HCT116 (cell line): Measurements from ENCODE around the gene KCNE1. TPM values are rescaled to one million over a fixed set of nuclear protein-coding genes. Genes with fewer than 3 reads are reported as not detected.

Experiments
- ATAC-seq: fragments of 200-7000 bp; cut with Tn5 transposase; 2 replicates; pipeline ENCODE4 v1.9.1; 2020; ENCODE audit warnings: mild to moderate bottlenecking, moderate library complexity
- BruUV-seq: library from RNA; stranded (reverse); fragments of 400-500 nt; replicated peaks from 2 replicates; lab custom pipeline; 2021; lab: Mats Ljungman, UMichigan
- CTCF ChIA-PET: fragments of 300-600 bp; sonication (Branson Sonifier 250); formaldehyde crosslinking; loops from one replicate; lab custom pipeline; 2021; ENCODE audit warnings: antibody characterized with exemption; lab: Charles Lee
- POLR2A ChIA-PET: fragments of 300-600, 350-600 bp; sonication (Branson Sonifier 250); formaldehyde crosslinking; loops from one replicate; lab custom pipeline; 2021; ENCODE audit warnings: antibody characterized with exemption; lab: Charles Lee
- RAD21 ChIA-PET, 2 experiments: fragments of 300-600 bp; sonication (Branson Sonifier 250); formaldehyde crosslinking; loops; one replicate each; lab custom pipeline; 2023; ENCODE audit warnings: low total read pairs in 2 of 2; ENCODE audit not compliant: uncharacterized antibody in 2 of 2, unreplicated experiment in 2 of 2, low non-redundant PET in 1 of 2; lab: Charles Lee
- DNase-seq: peaks from one replicate; pipeline ENCODE4 v3.0.0-alpha.2; 2010; ENCODE audit warnings: low read depth, low spot score
- H2AFZ ChIP-seq: fragments of 200-600 bp; shearing (Covaris generic), sonication (generic); 2 replicates; pipeline ENCODE4 v1.6.1; 2017; ENCODE audit warnings: low read depth, mixed run types, mixed read lengths, antibody characterized with exemption, low read length; ENCODE audit not compliant: poor library complexity, severe bottlenecking
- H3K27ac ChIP-seq: 2 replicates; pipeline ENCODE4 v1.5.1; 2012; ENCODE audit warnings: low read depth, low read length
- H3K27me3 ChIP-seq: fragments of 200-600 bp; sonication (generic); 2 replicates; pipeline ENCODE4 v1.6.1; 2016; ENCODE audit warnings: mixed run types, low read length, mixed read lengths; ENCODE audit not compliant: insufficient read depth
- H3K36me3 ChIP-seq, 2 experiments: fragments of 200-500 bp in 1 of 2; fragments of 200-600 bp in 1 of 2; sonication (Bioruptor generic) in 1 of 2; sonication (generic) in 1 of 2; 2 replicates each; pipeline versions ENCODE4 v1.5.1 to v1.6.1; 2014 to 2016; ENCODE audit warnings: low read length in 2 of 2, inconsistent platforms in 1 of 2, mixed read lengths in 1 of 2, mixed run types in 1 of 2; ENCODE audit not compliant: insufficient read depth in 2 of 2, control insufficient read depth in 1 of 2
- H3K4me1 ChIP-seq, 2 experiments: fragments of 200-600 bp in 1 of 2; sonication (generic) in 1 of 2; 2 replicates each; pipeline versions ENCODE4 v1.5.1 to v1.6.1; 2012 to 2017; ENCODE audit warnings: low read length in 2 of 2, inconsistent platforms in 1 of 2, mild to moderate bottlenecking in 1 of 2, mixed read lengths in 1 of 2, mixed run types in 1 of 2, moderate library complexity in 1 of 2; ENCODE audit not compliant: insufficient read depth in 2 of 2, control insufficient read depth in 1 of 2
- H3K4me2 ChIP-seq: fragments of 200-600 bp; sonication (generic); 2 replicates; pipeline ENCODE4 v1.6.1; 2017; ENCODE audit warnings: mixed run types, low read length, mixed read lengths
- H3K4me3 ChIP-seq, 2 experiments: fragments of 200-600 bp in 1 of 2; sonication (generic) in 1 of 2; replicated peaks in 1 of 2; 2 replicates each; pipeline ENCODE4 v1.5.1; 2011 to 2016; ENCODE audit warnings: low read length in 2 of 2, control low read depth in 1 of 2, low read depth in 1 of 2, mild to moderate bottlenecking in 1 of 2, mixed read lengths in 1 of 2, mixed run types in 1 of 2
- H3K79me2 ChIP-seq: fragments of 200-600 bp; sonication (generic); 2 replicates; pipeline ENCODE4 v1.6.1; 2017; ENCODE audit warnings: mild to moderate bottlenecking, mixed run types, low read length, moderate library complexity, mixed read lengths; ENCODE audit not compliant: insufficient read depth
- H3K9ac ChIP-seq: fragments of 200-600 bp; sonication (generic); 2 replicates; pipeline ENCODE4 v1.6.1; 2016; ENCODE audit warnings: low read length, mixed read lengths
- H3K9me2 ChIP-seq: fragments of 200-600 bp; sonication (generic), shearing (Covaris generic); 2 replicates; pipeline ENCODE4 v1.6.1; 2017; ENCODE audit warnings: mixed run types, mild to moderate bottlenecking, moderate library complexity; ENCODE audit not compliant: insufficient read depth
- H3K9me3 ChIP-seq, 2 experiments: fragments of 200-500 bp in 1 of 2; fragments of 200-600 bp in 1 of 2; sonication (Bioruptor generic) in 1 of 2; sonication (generic) in 1 of 2; 2 replicates each; pipeline ENCODE4 v1.6.1; 2014 to 2017; ENCODE audit warnings: low read length in 2 of 2, mixed read lengths in 2 of 2, inconsistent platforms in 1 of 2, low read depth in 1 of 2, mild to moderate bottlenecking in 1 of 2, mixed run types in 1 of 2, moderate library complexity in 1 of 2; ENCODE audit not compliant: control insufficient read depth in 1 of 2, insufficient read depth in 1 of 2
- H4K20me1 ChIP-seq: fragments of 200-600 bp; sonication (generic), shearing (Covaris generic); 2 replicates; pipeline ENCODE4 v1.6.1; 2017; ENCODE audit warnings: mixed run types, mild to moderate bottlenecking, moderate library complexity; ENCODE audit not compliant: insufficient read depth
- EGR1 ChIP-seq: IDR thresholded peaks from 2 replicates; pipeline ENCODE4 v1.6.1; 2012; ENCODE audit warnings: low read depth
- ELF1 ChIP-seq: IDR thresholded peaks from 2 replicates; pipeline ENCODE4 v1.6.1; 2012; ENCODE audit warnings: low read depth, borderline replicate concordance
- EZH2 ChIP-seq: fragments of 200-600 bp; sonication (generic); IDR thresholded peaks from 2 replicates; pipeline ENCODE4 v1.6.1; 2017; ENCODE audit warnings: antibody characterized with exemption, mixed run types
- EZH2phosphoT487 ChIP-seq: fragments of 200-600 bp; IDR thresholded peaks from 2 replicates; pipeline ENCODE4 v1.6.1; 2018; ENCODE audit warnings: antibody characterized with exemption, borderline replicate concordance
- FOSL1 ChIP-seq: IDR thresholded peaks from 2 replicates; pipeline ENCODE4 v1.6.1; 2012; ENCODE audit warnings: low read depth
- POLR2AphosphoS5 ChIP-seq: IDR thresholded peaks from 2 replicates; pipeline ENCODE4 v1.6.1; 2011; ENCODE audit warnings: mild to moderate bottlenecking, low read depth, low read length, moderate library complexity
- RAD21 ChIP-seq: IDR thresholded peaks from 2 replicates; pipeline ENCODE4 v1.6.1; 2012; ENCODE audit warnings: low read depth, mild to moderate bottlenecking
- SIN3A ChIP-seq: IDR thresholded peaks from 2 replicates; pipeline ENCODE4 v1.6.1; 2012; ENCODE audit warnings: low read depth
- SRF ChIP-seq: IDR thresholded peaks from 2 replicates; pipeline ENCODE4 v1.6.1; 2012; ENCODE audit warnings: low read depth
- TCF7L2 ChIP-seq: IDR thresholded peaks from 2 replicates; pipeline ENCODE4 v1.7.0; 2011; ENCODE audit warnings: borderline replicate concordance, inconsistent platforms; ENCODE audit not compliant: insufficient read depth, insufficient read length; ENCODE audit errors: extremely low read depth
- YY1 ChIP-seq: IDR thresholded peaks from 2 replicates; pipeline ENCODE4 v1.6.1; 2011; ENCODE audit warnings: low read length, low read depth, moderate library complexity, mild to moderate bottlenecking; ENCODE audit not compliant: insufficient replicate concordance; ENCODE audit errors: extremely low read depth
- ZNF274 ChIP-seq: fragments of 200-500 bp; sonication (Bioruptor generic); IDR thresholded peaks from 2 replicates; pipeline ENCODE4 v1.6.1; 2014; ENCODE audit warnings: mild to moderate bottlenecking, low read depth, low read length, inconsistent platforms
- intact Hi-C: fragments of 100-400 bp; cut with micrococcal nuclease; formaldehyde crosslinking; loops from 2 replicates; pipeline ENCODE4 v1.10.0; 2022
- total RNA-seq: library from RNA; stranded (reverse); gene quantifications from one replicate; pipeline ENCODE4 v1.2.1, GENCODE V29; 2021; ENCODE audit not compliant: unreplicated experiment
- TF ChIP-seq, protein P1 (sequence below): IDR thresholded peaks from 2 replicates; pipeline ENCODE4 v1.6.1; 2012; ENCODE audit warnings: low read depth
- TF ChIP-seq, protein P2 (sequence below): IDR thresholded peaks from 2 replicates; pipeline ENCODE4 v1.6.1; 2012
- TF ChIP-seq, protein P3 (sequence below), 3 experiments: fragments of 200-600 bp in 1 of 3; sonication (generic) in 1 of 3; IDR thresholded peaks in 2 of 3; conservative IDR thresholded peaks in 1 of 3; 2 replicates each; pipeline ENCODE4 v1.5.1; 2012 to 2017; ENCODE audit warnings: low read depth in 2 of 3, low read length in 2 of 3, antibody characterized with exemption in 1 of 3, borderline replicate concordance in 1 of 3, control low read depth in 1 of 3, mild to moderate bottlenecking in 1 of 3, mixed read lengths in 1 of 3, mixed run types in 1 of 3, moderate library complexity in 1 of 3; ENCODE audit not compliant: insufficient read depth in 1 of 3
- TF ChIP-seq, protein P4 (sequence below): IDR thresholded peaks from 2 replicates; pipeline ENCODE4 v1.6.1; 2012
- TF ChIP-seq, protein P5 (sequence below): IDR thresholded peaks from 2 replicates; pipeline ENCODE4 v1.6.1; 2011; ENCODE audit warnings: mild to moderate bottlenecking, low read length, moderate library complexity; ENCODE audit not compliant: insufficient replicate concordance; ENCODE audit errors: extremely low read depth

Gene KCNE1
- total RNA-seq, 1 experiment from 2014 or later = not detected

DNA sequence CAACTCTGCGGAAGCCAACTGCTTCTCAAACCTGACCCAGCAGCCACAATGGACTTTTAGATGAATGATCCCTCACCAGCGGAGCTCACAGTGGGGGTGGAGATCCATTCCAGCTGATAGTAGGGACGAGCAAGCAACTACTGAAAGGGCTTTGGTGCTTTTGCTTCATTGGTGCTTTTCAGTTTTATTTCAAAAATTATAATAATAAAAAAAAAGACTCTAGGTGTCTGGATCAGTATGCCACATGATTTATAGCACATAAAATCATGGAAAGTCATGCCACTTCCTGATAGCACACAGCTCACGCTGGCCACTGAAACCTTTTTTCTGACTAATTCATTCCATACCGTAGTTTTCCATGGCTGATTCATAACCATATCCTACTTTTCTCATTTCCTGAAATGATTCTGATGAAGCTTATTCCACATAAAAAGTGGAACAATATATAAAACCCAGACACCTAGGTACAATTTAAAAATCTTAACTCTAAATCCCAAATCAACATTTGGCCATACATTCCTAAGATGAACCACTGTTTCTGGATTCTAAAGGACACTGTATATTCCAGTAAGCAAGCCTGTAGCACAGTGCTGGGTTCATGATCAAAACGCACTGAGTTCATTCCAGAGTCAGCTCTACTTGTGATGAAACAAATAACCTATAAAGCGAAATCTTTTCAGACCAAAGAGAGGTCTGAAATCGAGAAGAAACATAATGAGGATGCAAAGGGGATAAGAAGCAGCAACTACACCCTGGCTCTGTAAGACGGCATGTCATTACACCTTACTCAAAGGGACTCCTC lies 41.3 kb upstream of the KCNE1 start:
- no peak overlapping the region for H3K27ac ChIP-seq
- no peak overlapping the region for H3K9ac ChIP-seq
- intact Hi-C loops = loop anchor here (10.0 kb wide), 1 partner anchor 61 kb away; the partner anchor contains the start of gene RCAN1
- H3K9me3 ChIP-seq = peaks cover 0 to 5% of the 10 kb centered on the region in 2 experiments; a peak in 1 of 4 replicates
- no peak overlapping the region for H3K4me3 ChIP-seq
- H4K20me1 ChIP-seq = no peaks in the 10 kb centered on the region
- no peaks in the 10 kb centered on the region for H3K36me3 ChIP-seq
- no peaks in the 10 kb centered on the region for H3K79me2 ChIP-seq
- RAD21 ChIA-PET = no interaction called here
- POLR2A ChIA-PET = no interaction called here
- CTCF ChIA-PET = interaction anchor here (2.3 kb wide), 1 partner anchor 10 kb away, joined by 6 read pairs; no protein-coding TSS in a partner anchor
- DNase-seq (peak; percentile 10), ATAC-seq (no peak)
- no peaks in the 10 kb centered on the region for H3K9me2 ChIP-seq
- no peak overlapping the region for H2AFZ ChIP-seq
- no TSS peak for BruUV-seq
- no peaks in the 10 kb centered on the region for H3K27me3 ChIP-seq
- H3K4me2 ChIP-seq = peak overlapping the region; percentile 24; the same call in 1 of the 2 replicates
- peaks cover 0 to 12% of the 10 kb centered on the region in 2 experiments; a peak in 2 of 4 replicates for H3K4me1 ChIP-seq
- no peak for TF ChIP-seq YY1
- TF ChIP-seq, protein P1, sequence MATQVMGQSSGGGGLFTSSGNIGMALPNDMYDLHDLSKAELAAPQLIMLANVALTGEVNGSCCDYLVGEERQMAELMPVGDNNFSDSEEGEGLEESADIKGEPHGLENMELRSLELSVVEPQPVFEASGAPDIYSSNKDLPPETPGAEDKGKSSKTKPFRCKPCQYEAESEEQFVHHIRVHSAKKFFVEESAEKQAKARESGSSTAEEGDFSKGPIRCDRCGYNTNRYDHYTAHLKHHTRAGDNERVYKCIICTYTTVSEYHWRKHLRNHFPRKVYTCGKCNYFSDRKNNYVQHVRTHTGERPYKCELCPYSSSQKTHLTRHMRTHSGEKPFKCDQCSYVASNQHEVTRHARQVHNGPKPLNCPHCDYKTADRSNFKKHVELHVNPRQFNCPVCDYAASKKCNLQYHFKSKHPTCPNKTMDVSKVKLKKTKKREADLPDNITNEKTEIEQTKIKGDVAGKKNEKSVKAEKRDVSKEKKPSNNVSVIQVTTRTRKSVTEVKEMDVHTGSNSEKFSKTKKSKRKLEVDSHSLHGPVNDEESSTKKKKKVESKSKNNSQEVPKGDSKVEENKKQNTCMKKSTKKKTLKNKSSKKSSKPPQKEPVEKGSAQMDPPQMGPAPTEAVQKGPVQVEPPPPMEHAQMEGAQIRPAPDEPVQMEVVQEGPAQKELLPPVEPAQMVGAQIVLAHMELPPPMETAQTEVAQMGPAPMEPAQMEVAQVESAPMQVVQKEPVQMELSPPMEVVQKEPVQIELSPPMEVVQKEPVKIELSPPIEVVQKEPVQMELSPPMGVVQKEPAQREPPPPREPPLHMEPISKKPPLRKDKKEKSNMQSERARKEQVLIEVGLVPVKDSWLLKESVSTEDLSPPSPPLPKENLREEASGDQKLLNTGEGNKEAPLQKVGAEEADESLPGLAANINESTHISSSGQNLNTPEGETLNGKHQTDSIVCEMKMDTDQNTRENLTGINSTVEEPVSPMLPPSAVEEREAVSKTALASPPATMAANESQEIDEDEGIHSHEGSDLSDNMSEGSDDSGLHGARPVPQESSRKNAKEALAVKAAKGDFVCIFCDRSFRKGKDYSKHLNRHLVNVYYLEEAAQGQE = no peak
- TF ChIP-seq ELF1 = peak; percentile 22; the same call in 1 of the 2 replicates
- TF ChIP-seq TCF7L2 = no peak
- TF ChIP-seq EZH2 = no peak
- peak; percentile 72 for TF ChIP-seq FOSL1
- TF ChIP-seq EZH2phosphoT487 = no peak
- TF ChIP-seq, protein P2, sequence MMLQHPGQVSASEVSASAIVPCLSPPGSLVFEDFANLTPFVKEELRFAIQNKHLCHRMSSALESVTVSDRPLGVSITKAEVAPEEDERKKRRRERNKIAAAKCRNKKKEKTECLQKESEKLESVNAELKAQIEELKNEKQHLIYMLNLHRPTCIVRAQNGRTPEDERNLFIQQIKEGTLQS = no peak
- no peak for TF ChIP-seq ZNF274
- 0 out of 2 replicates have a peak, but pooled peaks have one; percentile 19 for TF ChIP-seq POLR2AphosphoS5
- TF ChIP-seq, protein P3, sequence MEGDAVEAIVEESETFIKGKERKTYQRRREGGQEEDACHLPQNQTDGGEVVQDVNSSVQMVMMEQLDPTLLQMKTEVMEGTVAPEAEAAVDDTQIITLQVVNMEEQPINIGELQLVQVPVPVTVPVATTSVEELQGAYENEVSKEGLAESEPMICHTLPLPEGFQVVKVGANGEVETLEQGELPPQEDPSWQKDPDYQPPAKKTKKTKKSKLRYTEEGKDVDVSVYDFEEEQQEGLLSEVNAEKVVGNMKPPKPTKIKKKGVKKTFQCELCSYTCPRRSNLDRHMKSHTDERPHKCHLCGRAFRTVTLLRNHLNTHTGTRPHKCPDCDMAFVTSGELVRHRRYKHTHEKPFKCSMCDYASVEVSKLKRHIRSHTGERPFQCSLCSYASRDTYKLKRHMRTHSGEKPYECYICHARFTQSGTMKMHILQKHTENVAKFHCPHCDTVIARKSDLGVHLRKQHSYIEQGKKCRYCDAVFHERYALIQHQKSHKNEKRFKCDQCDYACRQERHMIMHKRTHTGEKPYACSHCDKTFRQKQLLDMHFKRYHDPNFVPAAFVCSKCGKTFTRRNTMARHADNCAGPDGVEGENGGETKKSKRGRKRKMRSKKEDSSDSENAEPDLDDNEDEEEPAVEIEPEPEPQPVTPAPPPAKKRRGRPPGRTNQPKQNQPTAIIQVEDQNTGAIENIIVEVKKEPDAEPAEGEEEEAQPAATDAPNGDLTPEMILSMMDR (IDR thresholded peaks at IDR 0.05 in 2 of 3, conservative IDR thresholded peaks at IDR 0.05 in 1 of 3; ENCODE audit: borderline replicate concordance in 1 of 3, insufficient read depth in 1 of 3, low read depth in 2 of 3, low read length in 2 of 3) = no peak
- TF ChIP-seq RAD21 = no peak
- TF ChIP-seq, protein P4, sequence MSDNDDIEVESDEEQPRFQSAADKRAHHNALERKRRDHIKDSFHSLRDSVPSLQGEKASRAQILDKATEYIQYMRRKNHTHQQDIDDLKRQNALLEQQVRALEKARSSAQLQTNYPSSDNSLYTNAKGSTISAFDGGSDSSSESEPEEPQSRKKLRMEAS = no peak
- TF ChIP-seq SIN3A = no peak
- TF ChIP-seq SRF = no peak
- peak; percentile 27; the same call in 1 of the 2 replicates for TF ChIP-seq EGR1
- TF ChIP-seq, protein P5, sequence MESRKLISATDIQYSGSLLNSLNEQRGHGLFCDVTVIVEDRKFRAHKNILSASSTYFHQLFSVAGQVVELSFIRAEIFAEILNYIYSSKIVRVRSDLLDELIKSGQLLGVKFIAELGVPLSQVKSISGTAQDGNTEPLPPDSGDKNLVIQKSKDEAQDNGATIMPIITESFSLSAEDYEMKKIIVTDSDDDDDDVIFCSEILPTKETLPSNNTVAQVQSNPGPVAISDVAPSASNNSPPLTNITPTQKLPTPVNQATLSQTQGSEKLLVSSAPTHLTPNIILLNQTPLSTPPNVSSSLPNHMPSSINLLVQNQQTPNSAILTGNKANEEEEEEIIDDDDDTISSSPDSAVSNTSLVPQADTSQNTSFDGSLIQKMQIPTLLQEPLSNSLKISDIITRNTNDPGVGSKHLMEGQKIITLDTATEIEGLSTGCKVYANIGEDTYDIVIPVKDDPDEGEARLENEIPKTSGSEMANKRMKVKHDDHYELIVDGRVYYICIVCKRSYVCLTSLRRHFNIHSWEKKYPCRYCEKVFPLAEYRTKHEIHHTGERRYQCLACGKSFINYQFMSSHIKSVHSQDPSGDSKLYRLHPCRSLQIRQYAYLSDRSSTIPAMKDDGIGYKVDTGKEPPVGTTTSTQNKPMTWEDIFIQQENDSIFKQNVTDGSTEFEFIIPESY = no peak
